ENCODE data around the gene SLC24A1. TPM values are rescaled to one million over a fixed set of nuclear protein-coding genes. Genes with fewer than 3 reads are reported as not detected.
"Not testable (repeated sequence)": the region's sequence is repeated elsewhere in the genome, so short reads cannot be mapped to it uniquely, and the experiment has no call there.

SLC24A1 gene
- total RNA-seq, 2 experiments from 2014 or later, result 4.3 to 5.4 TPM

DNA sequence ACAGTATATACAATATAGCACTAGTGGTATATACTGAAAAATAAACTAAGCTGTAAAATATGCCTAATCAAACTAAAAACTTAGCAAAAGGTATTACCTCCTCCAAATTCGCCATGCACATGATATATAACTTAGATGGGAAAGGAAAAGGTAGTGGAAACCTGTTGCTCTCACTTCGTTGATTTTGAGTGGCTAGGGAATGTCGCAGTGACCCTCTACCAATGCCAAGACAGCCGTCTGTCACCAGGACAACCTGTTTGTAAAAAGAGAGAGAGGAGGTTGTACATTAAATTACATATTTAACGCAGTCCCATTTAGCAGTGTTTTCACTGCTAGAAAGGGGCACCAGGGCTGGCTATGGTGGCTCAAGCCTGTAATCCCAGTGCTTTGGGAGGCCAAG, 22.1 kb upstream of the SLC24A1 start:
- POLR2A ChIA-PET, result no interaction called here
- CTCF ChIA-PET, result no interaction called here
- H3K4me3 Mint-ChIP-seq, result no peak overlapping the region
- peaks cover 36% of the 10 kb centered on the region for H3K36me3 Mint-ChIP-seq (ENCODE audit: low read depth)
- no peaks in the 10 kb centered on the region for H3K9me3 Mint-ChIP-seq
- no peaks in the 10 kb centered on the region for H3K27me3 Mint-ChIP-seq
- no peak for DNase-seq
- H3K27ac Mint-ChIP-seq, result no peak overlapping the region
- H3K4me1 Mint-ChIP-seq, result peaks cover 7% of the 10 kb centered on the region

DNA sequence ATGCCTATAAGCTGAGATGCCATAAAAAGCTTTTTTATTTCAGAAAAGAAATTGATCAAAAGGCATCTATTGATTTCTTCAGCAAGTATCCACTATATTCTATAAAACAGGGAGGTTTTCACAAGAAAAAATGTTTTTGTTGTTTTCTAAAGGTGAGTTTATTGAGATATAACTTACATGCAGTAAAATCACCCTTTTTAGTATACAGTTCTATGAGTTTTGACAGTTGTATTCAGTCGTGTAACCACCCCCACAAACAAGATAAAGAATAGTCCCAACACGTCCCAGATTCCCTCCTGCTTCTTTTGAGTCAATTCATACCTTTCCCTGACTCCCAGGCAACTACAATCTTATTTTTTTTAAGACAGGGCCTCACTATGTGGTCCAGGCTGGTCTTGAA, 18.6 kb upstream of the SLC24A1 start:
- CTCF ChIA-PET, result interaction anchor here (0.7 kb wide), 1 partner anchor 1088 kb away, joined by 3 read pairs; no protein-coding TSS in a partner anchor

DNA sequence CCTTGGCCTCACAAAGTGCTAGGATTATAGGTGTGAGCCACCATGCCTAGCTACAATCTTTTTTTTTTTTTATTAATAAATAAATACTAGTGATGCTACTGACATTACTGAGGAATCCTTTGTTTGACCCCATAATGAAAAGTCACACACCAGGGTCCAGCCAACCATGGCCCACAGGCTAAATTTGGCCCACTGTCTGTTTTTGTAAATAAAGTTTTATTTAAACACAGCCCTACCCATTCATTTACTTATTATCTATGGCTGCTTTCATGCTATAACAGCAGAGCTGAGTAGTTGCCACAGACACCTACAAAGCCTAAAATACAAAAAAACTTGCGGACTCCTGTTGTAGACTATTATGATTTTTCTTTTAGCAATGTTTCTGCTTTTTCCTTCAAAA, 18.2 kb upstream of the SLC24A1 start:
- no peak for DNase-seq
- no peak overlapping the region for H3K4me3 Mint-ChIP-seq
- POLR2A ChIA-PET, result no interaction called here
- H3K36me3 Mint-ChIP-seq (ENCODE audit: low read depth), result peaks cover 17% of the 10 kb centered on the region
- peaks cover 9% of the 10 kb centered on the region for H3K4me1 Mint-ChIP-seq
- no peak overlapping the region for H3K27ac Mint-ChIP-seq
- H3K9me3 Mint-ChIP-seq, result no peaks in the 10 kb centered on the region
- no peaks in the 10 kb centered on the region for H3K27me3 Mint-ChIP-seq
- CTCF ChIA-PET, result interaction anchor here (0.7 kb wide), 1 partner anchor 1088 kb away, joined by 3 read pairs; no protein-coding TSS in a partner anchor

More for the DNA sequence above, 18.6 kb upstream of the SLC24A1 start:
- H3K27ac Mint-ChIP-seq, result no peak overlapping the region
- H3K36me3 Mint-ChIP-seq (ENCODE audit: low read depth), result peaks cover 22% of the 10 kb centered on the region
- no peak overlapping the region for H3K4me3 Mint-ChIP-seq
- POLR2A ChIA-PET, result no interaction called here
- H3K9me3 Mint-ChIP-seq, result no peaks in the 10 kb centered on the region
- H3K27me3 Mint-ChIP-seq, result no peaks in the 10 kb centered on the region
- H3K4me1 Mint-ChIP-seq, result peaks cover 11% of the 10 kb centered on the region
- no peak for DNase-seq

DNA sequence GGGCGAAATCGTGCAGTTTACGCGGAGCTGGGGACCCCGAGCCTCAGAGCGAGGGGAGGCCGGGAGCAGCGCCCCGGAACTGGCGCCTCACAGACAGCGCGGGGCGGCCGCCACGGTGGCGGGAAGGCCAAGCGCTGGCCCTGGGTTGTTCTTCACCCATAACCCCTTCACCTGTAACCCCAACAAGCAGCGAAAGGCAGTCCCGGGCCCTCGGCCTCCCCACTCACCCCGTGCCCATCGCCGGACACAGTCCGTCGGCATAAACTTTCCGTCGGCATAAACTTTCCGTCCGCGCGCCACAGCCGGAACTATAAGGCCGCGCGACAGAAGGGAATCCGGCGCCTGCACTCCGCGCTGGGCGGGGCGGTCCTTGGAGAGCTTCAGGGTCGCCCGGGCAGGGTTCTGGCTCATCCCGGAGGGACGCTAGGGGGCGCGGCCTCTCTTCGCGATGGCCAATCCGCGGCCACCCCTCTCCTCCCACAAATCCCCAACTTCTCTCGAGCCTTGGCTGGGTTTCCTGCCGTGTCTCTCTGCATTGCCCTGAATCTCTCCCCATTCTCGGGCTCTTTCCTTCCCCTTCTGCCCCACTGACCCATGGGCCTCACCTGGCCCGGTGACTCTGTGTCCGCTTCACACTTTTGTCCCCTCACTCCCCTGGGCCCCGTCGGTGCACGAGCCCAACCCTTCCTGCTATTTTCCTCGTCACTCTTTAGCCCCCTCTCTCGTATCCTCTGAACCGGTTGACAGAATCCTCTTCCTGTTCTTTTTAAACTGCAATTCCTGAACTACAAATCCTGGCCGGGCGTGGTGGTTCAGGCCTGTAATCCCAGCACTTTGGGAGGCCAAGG, 10.6 kb upstream of the SLC24A1 start, which contains the start of gene INTS14:
Gene INTS14 (minus strand): TSS at position 261 of the 848 bp plus-strand sequence. CDS start 3,751 bp downstream, outside the sequence.
- no peaks in the 10 kb centered on the region for H3K27me3 Mint-ChIP-seq
- ChIA-PET CTCF (interaction anchor here (0.5 to 2.2 kb wide), 14 partner anchors 9 to 891 kb away, joined by 3 to 8 read pairs (median 4); partner anchors contain the start of genes DPP8, RAB11A and SLC24A1), POLR2A (no interaction called here)
- no peaks in the 10 kb centered on the region for H3K9me3 Mint-ChIP-seq
- H3K4me3 Mint-ChIP-seq, result peak within 1 kb of the TSS; percentile 87
- peaks cover 39% of the 10 kb centered on the region for H3K4me1 Mint-ChIP-seq
- H3K27ac Mint-ChIP-seq, result peak within 1 kb of the TSS; percentile 90
- DNase-seq, result peak; percentile 92
- H3K36me3 Mint-ChIP-seq (ENCODE audit: low read depth), result no peaks in the 10 kb centered on the region

DNA sequence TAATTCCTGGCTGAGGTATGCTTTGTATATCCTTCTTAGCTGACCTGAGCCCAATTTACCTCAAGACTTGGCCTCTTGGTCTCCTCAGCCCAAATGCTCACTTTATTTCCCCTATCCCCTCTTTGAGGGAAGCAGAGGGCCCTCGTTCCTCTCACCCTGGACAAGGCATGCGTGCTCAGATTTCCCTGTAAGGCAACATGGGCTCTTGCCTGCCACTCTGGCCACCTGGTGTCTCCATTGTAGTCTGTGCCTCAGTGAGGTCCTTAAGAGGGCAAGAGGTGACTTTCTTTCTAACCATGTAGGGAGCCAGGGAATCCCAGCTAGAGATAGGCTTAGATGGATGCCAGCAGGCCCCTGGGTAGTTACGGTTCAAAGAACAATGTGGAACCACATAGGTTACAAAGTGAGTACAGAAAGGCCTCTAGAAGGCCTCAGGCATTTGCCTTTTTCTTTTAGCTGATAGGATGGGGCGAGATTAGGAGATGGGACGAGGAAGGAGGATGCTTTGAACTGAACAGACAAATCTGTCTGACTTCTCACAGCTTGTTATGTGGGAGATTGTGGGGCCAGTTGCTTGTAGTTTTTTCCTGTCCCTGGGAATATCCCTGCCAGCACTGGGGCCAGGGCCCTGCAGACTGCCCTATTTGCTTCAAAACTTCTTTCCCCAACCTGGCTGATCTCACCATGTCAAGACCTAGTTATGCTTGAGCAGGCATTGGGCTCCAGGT, 9.7 kb upstream of the SLC24A1 start:
- Mint-ChIP-seq H3K4me3 (peak overlapping the region; percentile 87), H3K4me1 (peaks cover 39% of the 10 kb centered on the region), H3K27me3 (no peaks in the 10 kb centered on the region), H3K27ac (peak overlapping the region; percentile 90), H3K36me3 (ENCODE audit: low read depth) (no peaks in the 10 kb centered on the region), H3K9me3 (no peaks in the 10 kb centered on the region)
- POLR2A ChIA-PET, result interaction anchor here (0.7 kb wide), 1 partner anchor 145 kb away, joined by 3 read pairs; no protein-coding TSS in a partner anchor
- DNase-seq, result no peak
- CTCF ChIA-PET, result interaction anchor here (1.0 to 2.2 kb wide), 3 partner anchors 60 to 257 kb away, joined by 3 to 8 read pairs (median 7); partner anchors contain the start of gene RAB11A

DNA sequence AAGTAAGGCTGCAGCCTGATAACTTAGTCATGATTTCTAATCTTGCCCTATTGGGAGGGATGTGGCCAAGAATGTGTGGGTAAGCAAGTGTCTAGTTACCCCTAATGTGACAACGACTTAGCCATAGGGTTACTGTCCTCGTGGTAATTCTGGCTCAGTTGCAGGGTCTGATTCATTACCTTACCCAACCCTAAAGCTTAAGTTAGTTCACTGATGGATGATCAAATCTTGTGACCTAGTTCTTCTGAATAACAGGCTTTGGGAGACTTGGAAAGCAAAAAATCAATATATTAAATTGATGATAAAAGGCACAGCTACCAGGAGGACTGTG, 9.2 kb upstream of the SLC24A1 start:
- Mint-ChIP-seq H3K27ac (peak overlapping the region; percentile 19), H3K9me3 (no peaks in the 10 kb centered on the region), H3K36me3 (ENCODE audit: low read depth) (no peaks in the 10 kb centered on the region), H3K4me1 (peaks cover 39% of the 10 kb centered on the region), H3K4me3 (peak overlapping the region; percentile 87), H3K27me3 (no peaks in the 10 kb centered on the region)
- no peak for DNase-seq
- ChIA-PET POLR2A (interaction anchor here (0.7 kb wide), 1 partner anchor 146 kb away, joined by 3 read pairs; no protein-coding TSS in a partner anchor), CTCF (interaction anchor here (1.0 kb wide), 1 partner anchor 61 kb away, joined by 3 read pairs; no protein-coding TSS in a partner anchor)

DNA sequence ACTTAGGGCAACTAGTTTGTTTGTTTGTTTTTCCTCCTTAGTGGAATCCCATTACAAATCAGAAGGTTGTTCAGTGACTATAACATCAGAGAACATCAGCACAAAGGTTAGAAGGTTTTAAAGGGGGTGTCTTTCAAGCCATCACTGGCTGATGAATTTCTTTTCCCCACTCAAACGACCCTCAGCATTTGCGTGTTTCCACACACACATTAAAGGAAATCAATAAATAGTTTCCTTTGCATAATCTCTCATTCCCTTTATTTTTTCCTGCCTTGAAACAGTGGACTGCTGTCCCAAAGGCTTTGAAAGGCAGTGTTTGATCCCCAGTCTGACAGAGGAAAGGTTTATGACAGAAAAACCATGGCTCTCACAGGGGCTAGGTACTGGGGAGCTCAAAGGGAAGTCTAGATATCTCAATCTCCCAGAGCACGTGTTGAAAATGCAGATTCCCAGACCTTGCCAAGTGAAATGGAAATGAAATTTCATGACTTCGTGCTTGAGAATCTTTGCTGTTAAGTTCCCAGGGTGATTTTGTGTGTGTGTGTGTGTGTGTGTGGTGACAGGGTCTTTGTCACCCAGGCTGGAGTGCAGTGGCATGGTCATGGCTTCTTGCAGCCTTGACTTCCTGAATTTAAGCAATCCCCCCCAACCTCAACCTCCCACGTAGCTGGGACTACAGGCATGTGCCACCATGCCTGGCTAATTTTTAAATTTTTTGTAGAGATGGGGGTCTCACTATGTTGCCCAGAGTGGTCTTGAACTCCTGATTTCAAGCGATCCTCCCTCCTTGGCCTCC, 8.6 kb upstream of the SLC24A1 start:
- Mint-ChIP-seq H3K4me1 (peaks cover 35% of the 10 kb centered on the region), H3K36me3 (ENCODE audit: low read depth) (no peaks in the 10 kb centered on the region), H3K27me3 (no peaks in the 10 kb centered on the region), H3K27ac (no peak overlapping the region), H3K4me3 (no peak overlapping the region), H3K9me3 (no peaks in the 10 kb centered on the region)
- no peak for DNase-seq
- ChIA-PET POLR2A (no interaction called here), CTCF (interaction anchor here (1.0 kb wide), 1 partner anchor 61 kb away, joined by 3 read pairs; no protein-coding TSS in a partner anchor)

DNA sequence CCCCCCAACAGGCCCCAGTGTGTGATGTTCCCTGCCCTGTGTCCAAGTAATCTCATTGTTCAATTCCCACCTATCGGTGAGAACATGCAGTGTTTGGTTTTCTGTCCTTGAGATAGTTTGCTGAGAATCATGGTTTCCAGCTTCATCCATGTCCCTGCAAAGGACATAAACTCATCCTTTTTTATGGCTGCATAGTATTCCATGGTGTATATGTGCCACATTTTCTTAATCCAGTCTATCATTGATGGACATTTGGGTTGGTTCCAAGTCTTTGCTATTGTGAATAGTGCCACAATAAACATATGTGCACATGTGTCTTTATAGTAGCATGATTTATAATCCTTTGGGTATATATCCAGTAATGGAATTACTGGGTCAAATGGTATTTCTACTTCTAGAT, 5.9 kb upstream of the SLC24A1 start:
- H3K27me3 Mint-ChIP-seq; DNase-seq; H3K27ac Mint-ChIP-seq; H3K9me3 Mint-ChIP-seq; H3K36me3 Mint-ChIP-seq (ENCODE audit: low read depth); CTCF ChIA-PET; H3K4me3 Mint-ChIP-seq; POLR2A ChIA-PET: not testable (repeated sequence)
- H3K4me1 Mint-ChIP-seq, result peaks cover 19% of the 10 kb centered on the region

DNA sequence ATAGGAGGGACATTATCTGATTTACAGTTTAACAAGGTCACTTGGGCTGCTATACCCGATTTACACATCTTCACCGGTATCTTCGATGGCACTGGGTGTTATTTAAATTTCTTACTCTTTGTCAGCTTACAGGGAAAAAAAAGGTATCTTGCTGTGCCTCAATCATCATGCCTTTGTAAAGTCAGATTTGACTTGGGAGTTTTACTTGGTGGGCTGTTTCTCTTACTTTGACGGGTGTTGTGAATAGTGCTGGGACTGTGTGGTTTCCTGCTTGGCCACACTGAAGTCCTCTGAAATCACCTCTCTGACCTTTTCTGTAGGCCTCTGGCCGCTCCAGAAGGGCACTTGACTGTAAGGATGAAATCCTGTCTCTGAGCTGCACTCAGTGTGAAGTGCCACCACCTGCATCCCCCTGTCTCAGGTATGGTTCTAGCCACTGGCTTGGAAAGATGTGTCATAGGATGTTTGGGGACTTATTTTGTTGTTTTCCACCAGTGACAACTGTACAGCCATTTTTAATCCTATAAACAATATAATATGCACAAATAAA, 3.1 kb upstream of the SLC24A1 start:
- H3K27me3 Mint-ChIP-seq, result no peaks in the 10 kb centered on the region

DNA sequence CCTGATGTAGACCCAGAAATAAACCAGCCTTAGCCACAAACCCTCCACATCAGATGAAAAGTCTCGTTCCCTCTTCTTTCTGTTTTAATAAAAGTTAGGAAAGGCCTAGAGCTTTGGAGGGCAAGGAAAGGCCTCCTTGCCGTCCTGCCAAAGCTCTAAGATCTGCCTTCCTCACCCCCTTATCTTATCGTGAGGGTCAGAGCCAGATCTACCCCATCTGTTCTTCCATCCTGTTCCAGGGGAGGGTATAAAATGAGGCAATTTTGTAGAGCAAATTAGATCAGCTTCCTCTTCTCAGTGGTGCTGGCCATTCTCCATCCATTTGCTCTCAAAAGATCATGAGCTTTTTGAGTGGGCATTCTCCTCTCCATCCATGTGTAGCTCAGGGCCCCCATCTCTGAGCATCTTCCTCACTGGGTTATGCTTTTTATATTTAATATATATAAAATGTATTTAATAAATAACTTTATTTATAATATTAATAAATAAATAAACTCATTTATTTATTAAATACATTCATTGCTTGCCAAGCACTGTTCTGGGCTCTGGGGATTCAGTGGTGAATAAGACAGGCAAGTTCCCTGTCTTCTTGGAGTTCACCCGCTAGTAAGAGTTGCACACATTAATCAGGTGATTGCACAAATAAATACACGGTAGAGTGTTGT, 2.0 kb upstream of the SLC24A1 start:
- H3K4me1 Mint-ChIP-seq, result no peaks in the 10 kb centered on the region
- H3K4me3 Mint-ChIP-seq, result no peak overlapping the region
- no peak for DNase-seq
- ChIA-PET CTCF (interaction anchor here (0.9 kb wide), 1 partner anchor 29 kb away, joined by 4 read pairs; no protein-coding TSS in a partner anchor), POLR2A (no interaction called here)
- H3K9me3 Mint-ChIP-seq, result no peaks in the 10 kb centered on the region
- no peak overlapping the region for H3K27ac Mint-ChIP-seq
- no peaks in the 10 kb centered on the region for H3K36me3 Mint-ChIP-seq (ENCODE audit: low read depth)
- no peaks in the 10 kb centered on the region for H3K27me3 Mint-ChIP-seq

More for the DNA sequence above, 3.1 kb upstream of the SLC24A1 start:
- H3K27ac Mint-ChIP-seq, result no peak overlapping the region
- H3K4me3 Mint-ChIP-seq, result no peak overlapping the region
- POLR2A ChIA-PET, result no interaction called here
- no peaks in the 10 kb centered on the region for H3K9me3 Mint-ChIP-seq
- H3K4me1 Mint-ChIP-seq, result peaks cover 2% of the 10 kb centered on the region
- H3K36me3 Mint-ChIP-seq (ENCODE audit: low read depth), result no peaks in the 10 kb centered on the region
- CTCF ChIA-PET, result no interaction called here
- no peak for DNase-seq

DNA sequence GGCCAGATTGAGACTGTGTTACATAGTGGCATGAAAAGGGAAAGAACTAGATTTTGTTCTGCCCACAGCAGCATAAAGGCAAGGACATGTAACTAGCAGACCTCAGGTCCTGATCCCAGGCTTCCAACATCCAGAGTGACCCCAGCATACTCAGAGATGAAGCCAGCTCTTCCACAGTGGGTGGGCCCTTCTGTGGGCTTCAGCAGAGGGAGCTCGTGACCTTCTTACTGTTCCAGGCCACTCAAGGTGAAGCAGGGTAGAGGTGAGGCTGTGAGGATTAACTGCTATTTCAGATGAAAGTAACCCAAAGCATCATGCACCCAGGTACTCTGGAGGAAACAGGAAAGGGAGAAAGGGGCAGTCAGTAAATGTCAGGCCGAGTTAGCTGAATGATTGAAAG, 905 bp upstream of the SLC24A1 start:
- no peaks in the 10 kb centered on the region for H3K4me1 Mint-ChIP-seq
- H3K27me3 Mint-ChIP-seq, result no peaks in the 10 kb centered on the region
- no peak for DNase-seq
- H3K27ac Mint-ChIP-seq, result no peak overlapping the region
- ChIA-PET CTCF (no interaction called here), POLR2A (no interaction called here)
- no peaks in the 10 kb centered on the region for H3K36me3 Mint-ChIP-seq (ENCODE audit: low read depth)
- no peak overlapping the region for H3K4me3 Mint-ChIP-seq
- no peaks in the 10 kb centered on the region for H3K9me3 Mint-ChIP-seq

DNA sequence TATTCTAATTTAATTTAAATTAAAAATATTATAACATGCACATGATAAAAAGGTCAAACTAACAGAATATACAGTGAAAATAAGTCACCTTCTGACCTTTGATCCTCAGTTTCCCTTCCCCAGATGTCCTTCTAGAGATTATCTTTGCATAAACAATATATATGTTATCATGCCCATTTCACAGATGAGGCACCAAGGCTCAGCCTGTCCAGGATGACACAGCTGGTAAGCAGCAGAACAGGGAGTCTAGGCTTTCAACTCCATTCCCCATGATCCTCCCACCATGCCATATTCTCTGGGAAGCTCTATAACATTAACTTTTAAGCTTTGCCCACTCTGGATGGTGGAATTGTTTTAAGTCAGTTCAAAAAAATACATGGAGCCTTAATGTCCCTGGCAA, 1.4 kb downstream of the SLC24A1 start:
- ChIA-PET POLR2A (no interaction called here), CTCF (interaction anchor here (1.4 kb wide), 1 partner anchor 12 kb away, joined by 4 read pairs; the partner anchor contains the start of gene INTS14)

More for the DNA sequence above, 1.4 kb downstream of the SLC24A1 start:
- no peak for DNase-seq
- Mint-ChIP-seq H3K27ac (no peak overlapping the region), H3K9me3 (no peaks in the 10 kb centered on the region), H3K36me3 (ENCODE audit: low read depth) (no peaks in the 10 kb centered on the region), H3K4me1 (no peaks in the 10 kb centered on the region), H3K4me3 (no peak overlapping the region), H3K27me3 (no peaks in the 10 kb centered on the region)

All from activated CD4-positive, alpha-beta T cell treated with anti-CD3 and anti-CD28 coated beads, Interleukin-2, amount 10 ng/mL, durations not matched to agents 7 days and 5 days (primary cell).